GM23248 (cell line): Measurements from ENCODE around the gene ITLN1.

ENCODE experiments used
- EZH2 ChIP-seq: fragments of 200-600 bp; sonication (generic); IDR thresholded peaks from 2 replicates; pipeline ENCODE4 v1.6.1; 2018; ENCODE audit warnings: antibody characterized with exemption, mild to moderate bottlenecking; ENCODE audit not compliant: insufficient read depth, poor library complexity, severe bottlenecking
- EZH2phosphoT487 ChIP-seq: fragments of 200-600 bp; sonication (generic); IDR thresholded peaks from 2 replicates; pipeline ENCODE4 v1.6.1; 2018; ENCODE audit warnings: antibody characterized with exemption, moderate library complexity, mild to moderate bottlenecking, low read depth; ENCODE audit not compliant: insufficient read depth

DNA sequence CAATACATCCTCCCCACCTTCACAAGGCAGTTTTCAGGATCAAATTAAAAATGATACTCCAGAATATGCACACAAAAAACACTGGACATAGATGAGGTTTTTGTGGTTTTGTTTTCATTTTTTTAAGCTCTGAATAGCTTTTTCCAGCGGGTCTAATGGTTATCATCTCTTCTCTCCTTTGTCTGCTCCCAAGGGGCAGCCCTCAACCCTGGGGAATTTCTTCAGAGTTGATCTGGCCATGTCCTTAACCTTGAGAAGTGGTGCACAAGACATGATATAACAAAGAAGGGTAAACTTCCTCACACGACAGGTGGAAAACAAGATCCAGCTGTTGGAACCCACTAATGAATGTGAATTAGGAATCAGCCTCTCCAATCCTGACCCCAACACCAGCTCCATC lies 20.8 kb downstream of the ITLN1 start:
- TF ChIP-seq EZH2phosphoT487 (no peak), EZH2 (no peak)
